ENCODE measurements around the gene GSX2.

DNA sequence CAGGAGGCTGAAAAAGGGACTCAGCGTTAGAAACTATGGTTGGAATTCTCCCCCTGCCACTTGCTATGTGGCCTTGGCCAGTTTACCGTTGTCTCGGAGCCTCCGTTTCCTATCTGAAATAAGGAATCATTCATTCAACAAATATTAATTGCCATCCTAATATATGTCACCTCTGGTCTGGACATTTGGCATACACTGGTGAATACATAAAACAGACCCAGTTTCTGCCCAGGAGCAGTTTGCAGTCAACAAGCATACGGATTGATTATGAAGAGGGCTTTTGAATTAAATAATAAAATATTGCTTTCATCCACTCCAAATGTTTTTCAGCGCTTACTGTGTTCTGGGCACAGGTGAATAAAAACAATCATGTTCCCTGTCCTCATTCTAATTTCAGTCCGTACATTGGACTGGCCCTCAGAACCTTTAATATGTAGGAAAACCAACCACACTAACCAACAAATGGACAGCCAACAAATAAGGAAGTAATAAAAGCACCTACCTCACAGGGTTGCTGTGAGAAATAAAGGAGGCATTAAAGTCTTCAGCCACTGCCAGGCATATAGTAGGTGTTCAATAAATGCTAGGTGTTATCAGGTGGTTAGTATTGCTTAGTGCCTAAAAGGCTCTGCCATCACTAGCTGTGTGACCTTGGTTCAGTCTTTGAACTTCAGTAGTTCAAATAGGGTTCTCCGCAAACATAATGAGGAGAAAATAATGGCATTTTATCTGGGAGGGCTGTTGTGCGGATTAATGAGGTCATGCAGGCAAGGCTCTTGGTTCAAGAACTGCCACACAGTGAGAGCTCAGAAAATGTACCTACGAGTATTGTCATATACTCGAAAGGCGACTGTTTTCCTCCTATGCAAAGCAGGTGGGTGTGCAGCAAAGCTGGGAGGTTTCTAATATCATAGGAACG, 7.3 kb upstream of the GSX2 start:
- TF ChIP-seq POLR2A (IDR thresholded peaks at IDR 0.05; ENCODE audit: low read depth, low read length), result no peak
- no peak for TF ChIP-seq RAD21 (IDR thresholded peaks at IDR 0.05; ENCODE audit: low read length)
- TF ChIP-seq, protein P1, sequence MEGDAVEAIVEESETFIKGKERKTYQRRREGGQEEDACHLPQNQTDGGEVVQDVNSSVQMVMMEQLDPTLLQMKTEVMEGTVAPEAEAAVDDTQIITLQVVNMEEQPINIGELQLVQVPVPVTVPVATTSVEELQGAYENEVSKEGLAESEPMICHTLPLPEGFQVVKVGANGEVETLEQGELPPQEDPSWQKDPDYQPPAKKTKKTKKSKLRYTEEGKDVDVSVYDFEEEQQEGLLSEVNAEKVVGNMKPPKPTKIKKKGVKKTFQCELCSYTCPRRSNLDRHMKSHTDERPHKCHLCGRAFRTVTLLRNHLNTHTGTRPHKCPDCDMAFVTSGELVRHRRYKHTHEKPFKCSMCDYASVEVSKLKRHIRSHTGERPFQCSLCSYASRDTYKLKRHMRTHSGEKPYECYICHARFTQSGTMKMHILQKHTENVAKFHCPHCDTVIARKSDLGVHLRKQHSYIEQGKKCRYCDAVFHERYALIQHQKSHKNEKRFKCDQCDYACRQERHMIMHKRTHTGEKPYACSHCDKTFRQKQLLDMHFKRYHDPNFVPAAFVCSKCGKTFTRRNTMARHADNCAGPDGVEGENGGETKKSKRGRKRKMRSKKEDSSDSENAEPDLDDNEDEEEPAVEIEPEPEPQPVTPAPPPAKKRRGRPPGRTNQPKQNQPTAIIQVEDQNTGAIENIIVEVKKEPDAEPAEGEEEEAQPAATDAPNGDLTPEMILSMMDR (conservative IDR thresholded peaks at IDR 0.05; ENCODE audit: low read depth, low read length), result no peak
- TF ChIP-seq, protein P2, sequence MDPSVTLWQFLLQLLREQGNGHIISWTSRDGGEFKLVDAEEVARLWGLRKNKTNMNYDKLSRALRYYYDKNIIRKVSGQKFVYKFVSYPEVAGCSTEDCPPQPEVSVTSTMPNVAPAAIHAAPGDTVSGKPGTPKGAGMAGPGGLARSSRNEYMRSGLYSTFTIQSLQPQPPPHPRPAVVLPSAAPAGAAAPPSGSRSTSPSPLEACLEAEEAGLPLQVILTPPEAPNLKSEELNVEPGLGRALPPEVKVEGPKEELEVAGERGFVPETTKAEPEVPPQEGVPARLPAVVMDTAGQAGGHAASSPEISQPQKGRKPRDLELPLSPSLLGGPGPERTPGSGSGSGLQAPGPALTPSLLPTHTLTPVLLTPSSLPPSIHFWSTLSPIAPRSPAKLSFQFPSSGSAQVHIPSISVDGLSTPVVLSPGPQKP (IDR thresholded peaks at IDR 0.05; ENCODE audit: borderline replicate concordance, low read depth, low read length), result no peak

Data from IMR-90 (cell line).